Stimulated activated CD4-positive, alpha-beta T cell treated with anti-CD3 and anti-CD28 coated beads, Interleukin-1b, Interleukin-23, amount 100 ng/mL, for 24 hours (primary cell): ENCODE measurements around the gene WNT10A.

Experiments used
- DNase-seq, 4 experiments: peaks; one replicate each; pipeline ENCODE4 v3.0.0-alpha.2; 2020; ENCODE audit warnings: low read depth in 4 of 4, low spot score in 1 of 4

WNT10A gene

GRCh38 chr2:218876562-218877219 lies 4.0 kb upstream of the WNT10A start:
- peak in 2 of 4 experiments; percentile 55 to 62 for DNase-seq

- DNase-seq = no peak
Measured at GRCh38 chr2:218877331-218877730, 3.3 kb upstream of the WNT10A start.

GRCh38 chr2:218877891-218878290 lies 2.8 kb upstream of the WNT10A start:
- DNase-seq = no peak

- DNase-seq = no peak
Measured at GRCh38 chr2:218878486-218878885, 2.2 kb upstream of the WNT10A start.

- DNase-seq = no peak
Measured at GRCh38 chr2:218878926-218879761, 1.5 kb upstream of the WNT10A start.

GRCh38 chr2:218879776-218880101 lies 913 bp upstream of the WNT10A start:
- no peak for DNase-seq

- DNase-seq = no peak
Measured at GRCh38 chr2:218880859-218881594, 375 bp downstream of the WNT10A start.

GRCh38 chr2:218881744-218882460 lies 1.2 kb downstream of the WNT10A start:
- no peak for DNase-seq

- DNase-seq = no peak
Measured at GRCh38 chr2:218882461-218882816, 1.8 kb downstream of the WNT10A start.

GRCh38 chr2:218882866-218883366 lies 2.3 kb downstream of the WNT10A start:
- no peak for DNase-seq

- DNase-seq = no peak
Measured at GRCh38 chr2:218883491-218884490, 3.1 kb downstream of the WNT10A start.

GRCh38 chr2:218884519-218884918 lies 3.9 kb downstream of the WNT10A start:
- DNase-seq = no peak

- DNase-seq = no peak
Measured at GRCh38 chr2:218885981-218886947, 5.6 kb downstream of the WNT10A start.

- no peak for DNase-seq
Measured at GRCh38 chr2:218887079-218887478, 6.4 kb downstream of the WNT10A start.

GRCh38 chr2:218888341-218888740 lies 7.7 kb downstream of the WNT10A start:
- no peak for DNase-seq

GRCh38 chr2:218889937-218890336 lies 9.3 kb downstream of the WNT10A start:
- no peak for DNase-seq

GRCh38 chr2:218890369-218890768 lies 9.7 kb downstream of the WNT10A start:
- no peak for DNase-seq

GRCh38 chr2:218891275-218892135 lies 10.9 kb downstream of the WNT10A start:
- DNase-seq = no peak
